ENCODE results near the gene LFNG. TPM values are rescaled to one million over a fixed set of nuclear protein-coding genes. Genes with fewer than 3 reads are reported as not detected.

The LFNG gene
- total RNA-seq, 1 donor from 2014 or later: 95.8 TPM

- DNase-seq: no peak
- peak; percentile 5 for ATAC-seq (ENCODE audit: low read depth)
- Mint-ChIP-seq H3K4me3 (peak overlapping the region; percentile 96), H3K36me3 (ENCODE audit: low read depth) (peaks cover 30% of the 10 kb centered on the region), H3K27ac (peak overlapping the region; percentile 87), H3K4me1 (peaks cover 58% of the 10 kb centered on the region), H3K27me3 (no peaks in the 10 kb centered on the region), H3K9me3 (no peaks in the 10 kb centered on the region)
- ChIA-PET POLR2A (interaction anchor here (0.6 to 6.9 kb wide), 16 partner anchors 9 to 189 kb away, joined by 3 to 240 read pairs (median 6); partner anchors contain the start of genes BRAT1, IQCE and TTYH3), CTCF (interaction anchor here (0.6 to 1.3 kb wide), 2 partner anchors 10 to 37 kb away, joined by 3 to 8 read pairs; no protein-coding TSS in a partner anchor)
- TF ChIP-seq CTCF (IDR thresholded peaks at IDR 0.05): no peak
- intact Hi-C loops (cut with micrococcal nuclease): loop anchor here (5.0 to 10.0 kb wide), 4 partner anchors 176 to 1296 kb away; partner anchors contain the start of gene MAD1L1
Measured at GRCh38 chr7:2520761-2521290, 1.3 kb downstream of the LFNG start.

- DNase-seq: no peak
- peaks cover 63% of the 10 kb centered on the region for H3K4me1 Mint-ChIP-seq
- no peak for ATAC-seq (ENCODE audit: low read depth)
- no peak for TF ChIP-seq CTCF (IDR thresholded peaks at IDR 0.05)
- H3K27me3 Mint-ChIP-seq: no peaks in the 10 kb centered on the region
- H3K9me3 Mint-ChIP-seq: no peaks in the 10 kb centered on the region
- H3K4me3 Mint-ChIP-seq: peak overlapping the region; percentile 96
- CTCF ChIA-PET: no interaction called here
- peak overlapping the region; percentile 92 for H3K27ac Mint-ChIP-seq
- intact Hi-C loops (cut with micrococcal nuclease): loop anchor here (5.0 to 10.0 kb wide), 4 partner anchors 176 to 1297 kb away; partner anchors contain the start of gene MAD1L1
- POLR2A ChIA-PET: interaction anchor here (0.6 to 6.9 kb wide), 11 partner anchors 8 to 189 kb away, joined by 3 to 240 read pairs (median 7); partner anchors contain the start of genes BRAT1 and TTYH3
- H3K36me3 Mint-ChIP-seq (ENCODE audit: low read depth): peaks cover 35% of the 10 kb centered on the region
Measured at GRCh38 chr7:2521341-2521745, 1.8 kb downstream of the LFNG start.

GRCh38 chr7:2521952-2522591 is 2.5 kb downstream of the LFNG start:
- H3K27ac Mint-ChIP-seq: peak overlapping the region; percentile 92
- H3K36me3 Mint-ChIP-seq (ENCODE audit: low read depth): peaks cover 41% of the 10 kb centered on the region
- POLR2A ChIA-PET: interaction anchor here (0.6 to 6.9 kb wide), 10 partner anchors 7 to 188 kb away, joined by 3 to 240 read pairs (median 7); partner anchors contain the start of genes BRAT1 and IQCE
- no peaks in the 10 kb centered on the region for H3K9me3 Mint-ChIP-seq
- no peaks in the 10 kb centered on the region for H3K27me3 Mint-ChIP-seq
- peaks cover 69% of the 10 kb centered on the region for H3K4me1 Mint-ChIP-seq
- CTCF ChIA-PET: interaction anchor here (1.0 kb wide), 1 partner anchor 188 kb away, joined by 4 read pairs; no protein-coding TSS in a partner anchor
- peak overlapping the region; percentile 96 for H3K4me3 Mint-ChIP-seq
- no peak for TF ChIP-seq CTCF (IDR thresholded peaks at IDR 0.05)
- intact Hi-C loops (cut with micrococcal nuclease): loop anchor here (1.0 to 10.0 kb wide), 6 partner anchors 8 to 1297 kb away; partner anchors contain the start of genes BRAT1 and MAD1L1
- ATAC-seq (ENCODE audit: low read depth) (peak; percentile 49), DNase-seq (peak; percentile 56)

- no peak for ATAC-seq (ENCODE audit: low read depth)
- peak overlapping the region; percentile 92 for H3K27ac Mint-ChIP-seq
- TF ChIP-seq CTCF (IDR thresholded peaks at IDR 0.05): no peak
Measured at GRCh38 chr7:2522780-2523433, 3.3 kb downstream of the LFNG start.

More at GRCh38 chr7:2522780-2523433, 3.3 kb downstream of the LFNG start:
- H3K4me1 Mint-ChIP-seq: peaks cover 70% of the 10 kb centered on the region
- ChIA-PET POLR2A (interaction anchor here (0.6 to 6.9 kb wide), 5 partner anchors 10 to 187 kb away, joined by 3 to 240 read pairs (median 7); no protein-coding TSS in a partner anchor), CTCF (interaction anchor here (1.0 kb wide), 1 partner anchor 187 kb away, joined by 4 read pairs; no protein-coding TSS in a partner anchor)
- no peaks in the 10 kb centered on the region for H3K27me3 Mint-ChIP-seq
- intact Hi-C loops (cut with micrococcal nuclease): loop anchor here (1.0 to 10.0 kb wide), 6 partner anchors 7 to 1298 kb away; partner anchors contain the start of genes BRAT1 and MAD1L1
- no peaks in the 10 kb centered on the region for H3K9me3 Mint-ChIP-seq
- DNase-seq: no peak
- H3K36me3 Mint-ChIP-seq (ENCODE audit: low read depth): peaks cover 49% of the 10 kb centered on the region
- peak overlapping the region; percentile 96 for H3K4me3 Mint-ChIP-seq
